ENCODE results near the gene NCOA3. TPM values are rescaled to one million over a fixed set of nuclear protein-coding genes. Genes with fewer than 3 reads are reported as not detected.
"Not testable (repeated sequence)": the region's sequence is repeated elsewhere in the genome, so short reads cannot be mapped to it uniquely, and the experiment has no call there.

Gene NCOA3
- total RNA-seq, 1 donor: 44.5 TPM

- no peak for TF ChIP-seq CTCF (IDR thresholded peaks at IDR 0.05; ENCODE audit: extremely low read depth, low read depth, low read length)
- H3K4me2 ChIP-seq (ENCODE audit: insufficient read depth, low read length): no peak overlapping the region
- H3K79me2 ChIP-seq (ENCODE audit: insufficient read depth, low read length): peaks cover 63% of the 10 kb centered on the region
- H3K36me3 ChIP-seq (ENCODE audit: insufficient read depth, low read length): peaks cover 2% of the 10 kb centered on the region
- H3K27ac ChIP-seq (ENCODE audit: low read depth, low read length): no peak overlapping the region
- H4K20me1 ChIP-seq (ENCODE audit: insufficient read depth, low read length): peaks cover 20% of the 10 kb centered on the region
- no peak overlapping the region for H2AFZ ChIP-seq (ENCODE audit: low read length)
- DNase-seq (ENCODE audit: insufficient read length, low spot score, missing footprints): peak; percentile 3
- H3K27me3 ChIP-seq (ENCODE audit: insufficient read depth, low read length): no peaks in the 10 kb centered on the region
- H3K9me3 ChIP-seq (ENCODE audit: low read depth, low read length): no peaks in the 10 kb centered on the region
- peaks cover 24% of the 10 kb centered on the region for H3K4me1 ChIP-seq (ENCODE audit: insufficient read depth, low read length)
- H3K4me3 ChIP-seq (ENCODE audit: insufficient read depth, low read length): no peak overlapping the region
Measured at GRCh38 chr20:47574616-47575364, 73.1 kb downstream of the NCOA3 start.

GRCh38 chr20:47576516-47577033, 74.9 kb downstream of the NCOA3 start:
- H3K79me2 ChIP-seq (ENCODE audit: insufficient read depth, low read length): peaks cover 72% of the 10 kb centered on the region
- H3K36me3 ChIP-seq (ENCODE audit: insufficient read depth, low read length): no peaks in the 10 kb centered on the region
- H3K27me3 ChIP-seq (ENCODE audit: insufficient read depth, low read length): no peaks in the 10 kb centered on the region
- TF ChIP-seq CTCF (IDR thresholded peaks at IDR 0.05; ENCODE audit: extremely low read depth, low read depth, low read length): no peak
- peaks cover 18% of the 10 kb centered on the region for H4K20me1 ChIP-seq (ENCODE audit: insufficient read depth, low read length)
- H3K9me3 ChIP-seq (ENCODE audit: low read depth, low read length): no peaks in the 10 kb centered on the region
- peak overlapping the region; percentile 59 for H3K4me3 ChIP-seq (ENCODE audit: insufficient read depth, low read length)
- peaks cover 24% of the 10 kb centered on the region for H3K4me1 ChIP-seq (ENCODE audit: insufficient read depth, low read length)
- DNase-seq (ENCODE audit: insufficient read length, low spot score, missing footprints): peak; percentile 76
- H3K27ac ChIP-seq (ENCODE audit: low read depth, low read length): peak overlapping the region; percentile 30
- peak overlapping the region; percentile 82 for H3K4me2 ChIP-seq (ENCODE audit: insufficient read depth, low read length)
- no peak overlapping the region for H2AFZ ChIP-seq (ENCODE audit: low read length)

- peaks cover 24% of the 10 kb centered on the region for H3K4me1 ChIP-seq (ENCODE audit: insufficient read depth, low read length)
- no peak overlapping the region for H3K4me3 ChIP-seq (ENCODE audit: insufficient read depth, low read length)
- no peak for TF ChIP-seq CTCF (IDR thresholded peaks at IDR 0.05; ENCODE audit: extremely low read depth, low read depth, low read length)
- H2AFZ ChIP-seq (ENCODE audit: low read length): no peak overlapping the region
- H3K79me2 ChIP-seq (ENCODE audit: insufficient read depth, low read length): peaks cover 71% of the 10 kb centered on the region
- peak overlapping the region; percentile 82 for H3K4me2 ChIP-seq (ENCODE audit: insufficient read depth, low read length)
- H3K27me3 ChIP-seq (ENCODE audit: insufficient read depth, low read length): no peaks in the 10 kb centered on the region
- no peaks in the 10 kb centered on the region for H3K9me3 ChIP-seq (ENCODE audit: low read depth, low read length)
- no peaks in the 10 kb centered on the region for H3K36me3 ChIP-seq (ENCODE audit: insufficient read depth, low read length)
- peak overlapping the region; percentile 30 for H3K27ac ChIP-seq (ENCODE audit: low read depth, low read length)
- H4K20me1 ChIP-seq (ENCODE audit: insufficient read depth, low read length): peaks cover 14% of the 10 kb centered on the region
- no peak for DNase-seq (ENCODE audit: insufficient read length, low spot score, missing footprints)
Measured at GRCh38 chr20:47577314-47577713, 75.6 kb downstream of the NCOA3 start.

- Histone ChIP-seq H3K79me2 (ENCODE audit: insufficient read depth, low read length) (peaks cover 66% of the 10 kb centered on the region), H3K4me1 (ENCODE audit: insufficient read depth, low read length) (peaks cover 24% of the 10 kb centered on the region), H2AFZ (ENCODE audit: low read length) (no peak overlapping the region), H3K9me3 (ENCODE audit: low read depth, low read length) (no peaks in the 10 kb centered on the region), H3K4me3 (ENCODE audit: insufficient read depth, low read length) (no peak overlapping the region), H3K36me3 (ENCODE audit: insufficient read depth, low read length) (no peaks in the 10 kb centered on the region), H3K27me3 (ENCODE audit: insufficient read depth, low read length) (no peaks in the 10 kb centered on the region), H3K4me2 (ENCODE audit: insufficient read depth, low read length) (no peak overlapping the region), H4K20me1 (ENCODE audit: insufficient read depth, low read length) (peaks cover 11% of the 10 kb centered on the region), H3K27ac (ENCODE audit: low read depth, low read length) (no peak overlapping the region)
- TF ChIP-seq CTCF (IDR thresholded peaks at IDR 0.05; ENCODE audit: extremely low read depth, low read depth, low read length): no peak
- DNase-seq (ENCODE audit: insufficient read length, low spot score, missing footprints): no peak
Measured at GRCh38 chr20:47578543-47578942, 76.9 kb downstream of the NCOA3 start.

- not testable (repeated sequence) for H3K27ac ChIP-seq (ENCODE audit: low read depth, low read length); H3K27me3 ChIP-seq (ENCODE audit: insufficient read depth, low read length); H3K36me3 ChIP-seq (ENCODE audit: insufficient read depth, low read length); H2AFZ ChIP-seq (ENCODE audit: low read length); H4K20me1 ChIP-seq (ENCODE audit: insufficient read depth, low read length); H3K4me2 ChIP-seq (ENCODE audit: insufficient read depth, low read length); H3K4me3 ChIP-seq (ENCODE audit: insufficient read depth, low read length); DNase-seq (ENCODE audit: insufficient read length, low spot score, missing footprints); H3K9me3 ChIP-seq (ENCODE audit: low read depth, low read length)
- H3K79me2 ChIP-seq (ENCODE audit: insufficient read depth, low read length): peaks cover 61% of the 10 kb centered on the region
- H3K4me1 ChIP-seq (ENCODE audit: insufficient read depth, low read length): peaks cover 17% of the 10 kb centered on the region
Measured at GRCh38 chr20:47580686-47581085, 79.0 kb downstream of the NCOA3 start.

All from osteoblast (primary cell).